ENCODE data around the gene AP3D1. TPM values are rescaled to one million over a fixed set of nuclear protein-coding genes. Genes with fewer than 3 reads are reported as not detected.

Gene AP3D1
- total and polyA plus RNA-seq, 9 of the 15 experiments (the other 6 are each of a cell fraction or from before 2014, with no cell fraction given): 1.2 to 86.1 (median 35.9) TPM

GRCh38 chr19:2059422-2060201, 91.8 kb downstream of the AP3D1 start (continued):
- TF ChIP-seq EGR1 (conservative IDR thresholded peaks at IDR 0.05): peak; percentile 66; the same call in 1 of the 2 replicates
- TF ChIP-seq MGA (IDR thresholded peaks at IDR 0.05): peak; percentile 84
- TF ChIP-seq SIN3A (IDR thresholded peaks at IDR 0.05; ENCODE audit: borderline replicate concordance in 2 of 2, control insufficient read depth in 1 of 2, low read depth in 2 of 2, low read length in 2 of 2): 0 out of 4 replicates have a peak, but pooled peaks of 1 of the 2 experiments have one; percentile 43
- TF ChIP-seq ARNT (IDR thresholded peaks at IDR 0.05): peak in 1 of 2 experiments; percentile 18; a peak in 2 of 4 replicates
- peak; percentile 54 for TF ChIP-seq TSHZ1 (CRISPR knock-in tag; IDR thresholded peaks at IDR 0.05)
- TF ChIP-seq TCF7L2 (IDR thresholded peaks at IDR 0.05; ENCODE audit: low read depth, low read length): no peak
- peak; percentile 80; the same call in 1 of the 2 replicates for TF ChIP-seq ARID1B (IDR thresholded peaks at IDR 0.05)
- no peak for TF ChIP-seq ZSCAN29 (IDR thresholded peaks at IDR 0.05)
- peak in 2 of 3 experiments; percentile 39 to 54 for TF ChIP-seq YY1 (IDR thresholded peaks at IDR 0.05; ENCODE audit: borderline replicate concordance in 1 of 3, control insufficient read depth in 1 of 3, extremely low read depth in 1 of 3, insufficient read depth in 3 of 3, insufficient read length in 1 of 3, insufficient replicate concordance in 2 of 3, low read depth in 1 of 3, low read length in 2 of 3)
